Activated CD4-positive, alpha-beta T cell treated with anti-CD3 and anti-CD28 coated beads, Interleukin-2, amount 10 ng/mL, durations not matched to agents 7 days and 5 days (primary cell): ENCODE results near the gene MEG3. TPM values are rescaled to one million over a fixed set of nuclear protein-coding genes. Genes with fewer than 3 reads are reported as not detected.

Experiments used
- CTCF ChIA-PET: fragments of 350-600 bp; sonication (Branson Sonifier 250); formaldehyde crosslinking; loops from one replicate; lab custom pipeline; 2021; ENCODE audit warnings: antibody characterized with exemption; lab: Charles Lee
- POLR2A ChIA-PET: fragments of 350-600 bp; sonication (Branson Sonifier 250); formaldehyde crosslinking; loops from one replicate; lab custom pipeline; 2021; ENCODE audit warnings: antibody characterized with exemption; lab: Charles Lee
- DNase-seq: peaks from one replicate; pipeline ENCODE4 v3.0.0-alpha.2; 2020
- H3K27ac Mint-ChIP-seq: one replicate; pipeline ENCODE4 v1.8.0; 2021; ENCODE audit warnings: mild to moderate bottlenecking, moderate library complexity, mixed read lengths
- H3K27me3 Mint-ChIP-seq: one replicate; pipeline ENCODE4 v1.8.0; 2021; ENCODE audit warnings: mixed read lengths
- H3K36me3 Mint-ChIP-seq: one replicate; pipeline ENCODE4 v1.8.0; 2021; ENCODE audit warnings: low read depth, mixed read lengths
- H3K4me1 Mint-ChIP-seq: one replicate; pipeline ENCODE4 v1.8.0; 2021; ENCODE audit warnings: mixed read lengths
- H3K4me3 Mint-ChIP-seq: one replicate; pipeline ENCODE4 v1.8.0; 2021; ENCODE audit warnings: mild to moderate bottlenecking, moderate library complexity, mixed read lengths
- H3K9me3 Mint-ChIP-seq: one replicate; pipeline ENCODE4 v1.8.0; 2021; ENCODE audit warnings: mixed read lengths
- total RNA-seq, 2 experiments: library from RNA; stranded (reverse); gene quantifications; one replicate each; pipeline ENCODE4 v1.2.3, GENCODE V29; 2021

Gene MEG3
- total RNA-seq, 2 experiments from 2014 or later = not detected

GRCh38 chr14:100855256-100855930 lies 29.5 kb downstream of the MEG3 start:
- CTCF ChIA-PET = no interaction called here
- POLR2A ChIA-PET = no interaction called here
- H3K4me3 Mint-ChIP-seq = no peak overlapping the region
- H3K36me3 Mint-ChIP-seq = no peaks in the 10 kb centered on the region
- H3K27me3 Mint-ChIP-seq = no peaks in the 10 kb centered on the region
- peaks cover 7% of the 10 kb centered on the region for H3K4me1 Mint-ChIP-seq
- H3K27ac Mint-ChIP-seq = no peak overlapping the region
- no peak for DNase-seq
- H3K9me3 Mint-ChIP-seq = no peaks in the 10 kb centered on the region

- POLR2A ChIA-PET = no interaction called here
- Mint-ChIP-seq H3K27me3 (no peaks in the 10 kb centered on the region), H3K27ac (no peak overlapping the region), H3K36me3 (no peaks in the 10 kb centered on the region), H3K9me3 (no peaks in the 10 kb centered on the region), H3K4me1 (peaks cover 3% of the 10 kb centered on the region), H3K4me3 (no peak overlapping the region)
- CTCF ChIA-PET = no interaction called here
- no peak for DNase-seq
Measured at GRCh38 chr14:100856056-100856950, 30.4 kb downstream of the MEG3 start.

- H3K27ac Mint-ChIP-seq = no peak overlapping the region
- no peak for DNase-seq
- CTCF ChIA-PET = no interaction called here
Measured at GRCh38 chr14:100857233-100857922, 31.5 kb downstream of the MEG3 start.

GRCh38 chr14:100857923-100858837 lies 32.3 kb downstream of the MEG3 start:
- H3K36me3 Mint-ChIP-seq = no peaks in the 10 kb centered on the region
- no peak overlapping the region for H3K27ac Mint-ChIP-seq
- ChIA-PET CTCF (no interaction called here), POLR2A (no interaction called here)
- H3K27me3 Mint-ChIP-seq = no peaks in the 10 kb centered on the region
- H3K4me1 Mint-ChIP-seq = no peaks in the 10 kb centered on the region
- no peaks in the 10 kb centered on the region for H3K9me3 Mint-ChIP-seq
- no peak for DNase-seq
- H3K4me3 Mint-ChIP-seq = no peak overlapping the region

More at GRCh38 chr14:100857233-100857922, 31.5 kb downstream of the MEG3 start:
- Mint-ChIP-seq H3K9me3 (no peaks in the 10 kb centered on the region), H3K4me1 (no peaks in the 10 kb centered on the region), H3K36me3 (no peaks in the 10 kb centered on the region), H3K4me3 (no peak overlapping the region), H3K27me3 (no peaks in the 10 kb centered on the region)
- POLR2A ChIA-PET = no interaction called here

DNA sequence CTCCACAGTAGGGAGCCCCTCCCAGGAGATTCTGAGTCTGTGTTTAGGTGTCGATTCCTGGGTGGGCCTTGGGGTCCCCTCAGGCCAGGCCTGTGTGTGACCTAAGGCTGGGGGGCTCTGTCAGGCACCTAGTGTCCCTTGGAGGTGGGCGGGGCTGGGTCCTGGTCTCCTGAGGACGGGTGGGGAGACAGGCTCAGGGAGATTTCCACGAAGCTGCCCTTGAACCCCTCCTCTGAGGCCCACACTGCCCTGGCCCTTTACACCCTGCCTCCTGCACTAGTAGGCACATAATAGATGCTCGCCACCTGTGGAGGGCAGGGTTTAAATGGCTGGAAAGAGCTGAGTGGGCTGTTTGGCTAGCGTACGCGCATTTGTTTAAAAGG lies 32.9 kb downstream of the MEG3 start:
- ChIA-PET POLR2A (no interaction called here), CTCF (no interaction called here)
- Mint-ChIP-seq H3K36me3 (no peaks in the 10 kb centered on the region), H3K4me1 (no peaks in the 10 kb centered on the region), H3K27me3 (no peaks in the 10 kb centered on the region), H3K4me3 (no peak overlapping the region), H3K9me3 (no peaks in the 10 kb centered on the region), H3K27ac (no peak overlapping the region)
- no peak for DNase-seq

DNA sequence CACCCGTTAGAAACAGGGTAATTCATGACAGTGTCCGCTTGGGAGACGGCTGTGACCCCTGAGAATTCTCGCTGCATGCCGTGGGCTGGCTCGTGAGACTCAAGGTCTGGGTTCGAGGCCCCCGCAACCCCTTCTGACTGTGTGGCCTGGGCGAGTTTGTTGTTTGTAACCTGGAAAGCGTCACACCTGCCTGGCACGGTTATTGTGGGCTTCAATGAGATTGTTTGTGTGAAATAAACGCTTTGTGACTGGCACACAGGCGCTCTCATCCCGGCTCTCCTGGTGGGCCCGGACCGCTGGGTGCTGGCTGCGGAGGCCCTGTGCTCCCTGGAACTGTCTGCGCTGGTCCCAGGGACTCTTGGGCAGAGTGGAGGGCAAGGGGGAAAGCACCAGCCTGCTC lies 33.9 kb downstream of the MEG3 start:
- ChIA-PET CTCF (no interaction called here), POLR2A (no interaction called here)
- Mint-ChIP-seq H3K27ac (no peak overlapping the region), H3K4me3 (no peak overlapping the region), H3K9me3 (no peaks in the 10 kb centered on the region), H3K4me1 (no peaks in the 10 kb centered on the region), H3K27me3 (no peaks in the 10 kb centered on the region), H3K36me3 (no peaks in the 10 kb centered on the region)
- no peak for DNase-seq

DNA sequence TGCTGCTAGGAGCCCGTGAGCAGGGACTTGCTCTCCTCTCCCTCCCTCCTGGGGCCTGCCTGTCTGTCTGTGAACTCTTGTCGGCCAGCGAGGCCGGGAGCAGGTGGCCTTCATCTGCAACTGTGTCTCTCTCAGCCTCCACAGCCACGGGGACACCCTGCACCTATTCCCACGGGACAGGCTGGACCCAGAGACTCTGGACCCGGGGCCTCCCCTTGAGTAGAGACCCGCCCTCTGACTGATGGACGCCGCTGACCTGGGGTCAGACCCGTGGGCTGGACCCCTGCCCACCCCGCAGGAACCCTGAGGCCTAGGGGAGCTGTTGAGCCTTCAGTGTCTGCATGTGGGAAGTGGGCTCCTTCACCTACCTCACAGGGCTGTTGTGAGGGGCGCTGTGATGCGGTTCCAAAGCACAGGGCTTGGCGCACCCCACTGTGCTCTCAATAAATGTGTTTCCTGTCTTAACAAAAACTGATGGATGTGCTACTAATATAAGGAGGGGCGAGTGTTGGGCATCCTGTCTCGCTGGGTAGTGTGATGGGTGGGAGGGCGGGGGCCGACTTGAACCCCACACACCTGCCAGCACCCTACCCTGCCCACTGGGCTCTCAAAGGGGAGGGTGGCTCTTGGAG lies 34.8 kb downstream of the MEG3 start:
- Mint-ChIP-seq H3K4me1 (no peaks in the 10 kb centered on the region), H3K27me3 (no peaks in the 10 kb centered on the region), H3K9me3 (no peaks in the 10 kb centered on the region), H3K4me3 (no peak overlapping the region), H3K36me3 (no peaks in the 10 kb centered on the region), H3K27ac (no peak overlapping the region)
- CTCF ChIA-PET = no interaction called here
- no peak for DNase-seq
- POLR2A ChIA-PET = no interaction called here

- H3K4me3 Mint-ChIP-seq = no peak overlapping the region
- no peak overlapping the region for H3K27ac Mint-ChIP-seq
- no peaks in the 10 kb centered on the region for H3K27me3 Mint-ChIP-seq
- CTCF ChIA-PET = no interaction called here
- POLR2A ChIA-PET = no interaction called here
- DNase-seq = no peak
- no peaks in the 10 kb centered on the region for H3K36me3 Mint-ChIP-seq
- H3K9me3 Mint-ChIP-seq = no peaks in the 10 kb centered on the region
- H3K4me1 Mint-ChIP-seq = no peaks in the 10 kb centered on the region
Measured at GRCh38 chr14:100861188-100861936, 35.4 kb downstream of the MEG3 start.

DNA sequence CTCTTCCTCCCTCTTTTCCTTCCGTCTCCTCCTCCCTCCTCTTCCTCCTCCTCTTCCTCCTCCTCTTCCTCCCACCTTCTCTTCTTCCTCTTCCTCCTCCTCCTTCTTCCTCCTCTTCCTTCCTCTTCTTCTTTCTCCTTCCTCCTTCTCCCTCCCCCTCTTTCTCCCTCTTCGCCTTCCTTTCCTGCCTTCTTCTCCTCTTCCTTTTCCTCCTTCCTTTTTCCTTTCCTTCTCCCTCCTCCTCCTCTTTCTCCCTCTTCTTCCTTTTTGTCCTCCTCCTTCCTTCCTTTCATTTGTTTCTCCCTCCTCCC lies 36.0 kb downstream of the MEG3 start:
- H3K4me1 Mint-ChIP-seq = no peaks in the 10 kb centered on the region
- H3K36me3 Mint-ChIP-seq = no peaks in the 10 kb centered on the region
- DNase-seq = no peak
- POLR2A ChIA-PET = no interaction called here
- no peaks in the 10 kb centered on the region for H3K27me3 Mint-ChIP-seq
- no peak overlapping the region for H3K4me3 Mint-ChIP-seq
- CTCF ChIA-PET = no interaction called here
- no peak overlapping the region for H3K27ac Mint-ChIP-seq
- no peaks in the 10 kb centered on the region for H3K9me3 Mint-ChIP-seq

GRCh38 chr14:100862277-100862676 lies 36.4 kb downstream of the MEG3 start:
- Mint-ChIP-seq H3K27ac (no peak overlapping the region), H3K4me3 (no peak overlapping the region), H3K36me3 (no peaks in the 10 kb centered on the region), H3K27me3 (no peaks in the 10 kb centered on the region), H3K9me3 (no peaks in the 10 kb centered on the region), H3K4me1 (no peaks in the 10 kb centered on the region)
- POLR2A ChIA-PET = no interaction called here
- DNase-seq = no peak
- CTCF ChIA-PET = no interaction called here

GRCh38 chr14:100862793-100863192 lies 36.9 kb downstream of the MEG3 start:
- POLR2A ChIA-PET = no interaction called here
- Mint-ChIP-seq H3K36me3 (no peaks in the 10 kb centered on the region), H3K9me3 (no peaks in the 10 kb centered on the region), H3K27me3 (no peaks in the 10 kb centered on the region), H3K4me1 (no peaks in the 10 kb centered on the region), H3K4me3 (no peak overlapping the region), H3K27ac (no peak overlapping the region)
- DNase-seq = no peak
- CTCF ChIA-PET = no interaction called here

DNA sequence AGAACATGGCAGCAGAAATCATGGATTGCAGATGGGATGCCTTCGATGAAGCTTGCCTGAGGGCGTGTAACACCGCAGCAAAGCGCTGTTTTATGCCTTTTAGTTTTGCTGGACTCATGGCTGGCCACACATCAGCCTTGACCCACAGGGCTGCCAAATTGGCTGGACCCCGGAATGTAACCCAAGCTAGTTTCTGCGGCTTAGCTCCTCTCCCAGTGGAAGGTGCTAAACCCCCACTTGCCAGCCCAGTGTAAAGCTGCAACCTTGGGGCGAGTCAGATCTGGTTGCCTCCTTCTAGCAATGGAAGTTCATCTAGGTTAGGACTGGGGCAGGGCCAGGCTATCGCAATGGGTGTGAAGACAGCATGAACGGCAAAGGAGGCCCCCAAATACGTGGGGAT lies 38.3 kb downstream of the MEG3 start:
- no peaks in the 10 kb centered on the region for H3K4me1 Mint-ChIP-seq
- no peak overlapping the region for H3K27ac Mint-ChIP-seq
- H3K4me3 Mint-ChIP-seq = no peak overlapping the region
- H3K27me3 Mint-ChIP-seq = no peaks in the 10 kb centered on the region
- CTCF ChIA-PET = no interaction called here
- no peaks in the 10 kb centered on the region for H3K9me3 Mint-ChIP-seq
- no peaks in the 10 kb centered on the region for H3K36me3 Mint-ChIP-seq
- POLR2A ChIA-PET = no interaction called here
- no peak for DNase-seq
